ENCODE results near the gene TPRKB.

DNA sequence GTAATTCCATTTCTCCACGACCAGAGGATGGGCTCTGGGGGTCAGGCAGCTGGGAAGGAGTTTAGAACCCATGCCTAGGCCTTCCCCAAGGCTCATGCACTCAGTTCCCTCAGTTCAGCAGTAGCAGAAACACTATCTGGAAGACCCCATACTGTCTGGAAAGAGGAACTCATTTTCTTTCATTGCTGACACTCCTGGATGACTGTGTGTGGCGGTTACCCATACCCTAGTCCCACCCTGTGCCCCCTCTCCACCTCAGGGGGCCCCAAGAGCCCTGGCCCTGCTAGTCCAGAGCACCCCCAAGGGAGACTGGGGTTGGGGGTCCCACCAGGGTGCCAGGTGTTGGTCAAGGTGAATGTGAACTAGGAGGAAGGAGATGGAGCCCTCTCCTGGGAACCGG lies 29.5 kb downstream of the TPRKB start:
- TF ChIP-seq, protein P1, sequence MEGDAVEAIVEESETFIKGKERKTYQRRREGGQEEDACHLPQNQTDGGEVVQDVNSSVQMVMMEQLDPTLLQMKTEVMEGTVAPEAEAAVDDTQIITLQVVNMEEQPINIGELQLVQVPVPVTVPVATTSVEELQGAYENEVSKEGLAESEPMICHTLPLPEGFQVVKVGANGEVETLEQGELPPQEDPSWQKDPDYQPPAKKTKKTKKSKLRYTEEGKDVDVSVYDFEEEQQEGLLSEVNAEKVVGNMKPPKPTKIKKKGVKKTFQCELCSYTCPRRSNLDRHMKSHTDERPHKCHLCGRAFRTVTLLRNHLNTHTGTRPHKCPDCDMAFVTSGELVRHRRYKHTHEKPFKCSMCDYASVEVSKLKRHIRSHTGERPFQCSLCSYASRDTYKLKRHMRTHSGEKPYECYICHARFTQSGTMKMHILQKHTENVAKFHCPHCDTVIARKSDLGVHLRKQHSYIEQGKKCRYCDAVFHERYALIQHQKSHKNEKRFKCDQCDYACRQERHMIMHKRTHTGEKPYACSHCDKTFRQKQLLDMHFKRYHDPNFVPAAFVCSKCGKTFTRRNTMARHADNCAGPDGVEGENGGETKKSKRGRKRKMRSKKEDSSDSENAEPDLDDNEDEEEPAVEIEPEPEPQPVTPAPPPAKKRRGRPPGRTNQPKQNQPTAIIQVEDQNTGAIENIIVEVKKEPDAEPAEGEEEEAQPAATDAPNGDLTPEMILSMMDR (IDR thresholded peaks at IDR 0.05; ENCODE audit: low read depth, low read length, poor library complexity, severe bottlenecking), result no peak
- no peak for TF ChIP-seq EZH2phosphoT487 (IDR thresholded peaks at IDR 0.05; ENCODE audit: borderline replicate concordance, low read length)

Data from DOHH2 (cell line).